Thoracic aorta (tissue), 2 donors: ENCODE data around the gene TMEM200B. TPM values are rescaled to one million over a fixed set of nuclear protein-coding genes. Genes with fewer than 3 reads are reported as not detected.
"Not testable (repeated sequence)": the region's sequence is repeated elsewhere in the genome, so short reads cannot be mapped to it uniquely, and the experiment has no call there.

ENCODE experiments used
- ATAC-seq: fragments of 150-250 bp; one replicate; pipeline ENCODE4 v1.8.0; 2017; ENCODE audit warnings: low read depth; ENCODE audit not compliant: insufficient number of reproducible peaks, low FRiP score
- DNase-seq: peaks from one replicate; pipeline ENCODE4 v3.0.0-alpha.2; 2020; ENCODE audit warnings: low spot score
- H3K27ac ChIP-seq, 2 donors: fragments of 200-600 bp; sonication (generic); 1 replicate in 1 of 2; 2 replicates in 1 of 2; pipeline ENCODE4 v1.5.1; 2016; ENCODE audit warnings: mild to moderate bottlenecking in 2 of 2, moderate library complexity in 2 of 2
- H3K27me3 ChIP-seq: fragments of 200-600 bp; sonication (generic); replicated peaks from 2 replicates; pipeline ENCODE4 v1.6.0; 2016; ENCODE audit warnings: mild to moderate bottlenecking; ENCODE audit not compliant: insufficient read depth
- H3K36me3 ChIP-seq: fragments of 200-600 bp; sonication (generic); one replicate; pipeline ENCODE4 v1.5.1; 2016
- H3K4me1 ChIP-seq, 2 donors: fragments of 200-600 bp; sonication (generic); 1 replicate in 1 of 2; 2 replicates in 1 of 2; pipeline versions ENCODE4 v1.5.1 to v1.6.0; 2016; ENCODE audit warnings: low read depth in 2 of 2, mild to moderate bottlenecking in 1 of 2; ENCODE audit not compliant: control insufficient read depth in 1 of 2
- H3K4me3 ChIP-seq: fragments of 200-600 bp; sonication (generic); 2 replicates; pipeline ENCODE4 v1.5.1; 2016; ENCODE audit warnings: mild to moderate bottlenecking
- H3K9me3 ChIP-seq: fragments of 200-600 bp; sonication (generic); 2 replicates; pipeline ENCODE4 v1.5.1; 2016
- total RNA-seq, 2 donors: library from RNA; depleted of rRNA; stranded (reverse); fragments of >200 nt; gene quantifications; one replicate each; pipeline versions ENCODE4 v1.1.0 to v1.2.3, GENCODE V29; 2016
- TF ChIP-seq, protein P1 (sequence below): fragments of 200-600 bp; sonication (generic); IDR thresholded peaks from one replicate; pipeline ENCODE4 v1.5.1; 2019; ENCODE audit warnings: antibody characterized with exemption

TMEM200B gene
- total RNA-seq, 2 donors from 2014 or later, result 20.8 to 31.4 TPM

DNA sequence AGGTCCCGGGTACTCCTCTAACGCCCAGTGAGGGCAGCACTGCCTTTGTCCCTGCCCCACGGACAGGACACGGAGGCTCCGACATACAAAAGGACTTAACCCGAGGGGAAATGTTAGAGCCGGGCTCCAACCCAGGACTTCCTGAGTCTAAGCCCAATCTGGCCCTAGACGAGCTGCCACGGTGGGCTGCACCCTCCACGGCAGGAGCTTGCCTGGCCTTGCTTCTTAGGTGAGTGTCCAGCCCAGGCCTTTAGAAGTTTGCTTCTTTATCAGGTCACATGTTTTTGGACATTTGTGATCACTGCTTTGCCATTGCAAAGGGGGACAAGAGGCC is 11.0 kb upstream of the TMEM200B start:
- no peak overlapping the region for H3K4me3 ChIP-seq
- no peaks in the 10 kb centered on the region for H3K9me3 ChIP-seq
- peaks cover 2 to 14% of the 10 kb centered on the region in 2 donors for H3K4me1 ChIP-seq
- DNase-seq (no peak), ATAC-seq (no peak)
- H3K27me3 ChIP-seq, result no peaks in the 10 kb centered on the region
- TF ChIP-seq, protein P1, sequence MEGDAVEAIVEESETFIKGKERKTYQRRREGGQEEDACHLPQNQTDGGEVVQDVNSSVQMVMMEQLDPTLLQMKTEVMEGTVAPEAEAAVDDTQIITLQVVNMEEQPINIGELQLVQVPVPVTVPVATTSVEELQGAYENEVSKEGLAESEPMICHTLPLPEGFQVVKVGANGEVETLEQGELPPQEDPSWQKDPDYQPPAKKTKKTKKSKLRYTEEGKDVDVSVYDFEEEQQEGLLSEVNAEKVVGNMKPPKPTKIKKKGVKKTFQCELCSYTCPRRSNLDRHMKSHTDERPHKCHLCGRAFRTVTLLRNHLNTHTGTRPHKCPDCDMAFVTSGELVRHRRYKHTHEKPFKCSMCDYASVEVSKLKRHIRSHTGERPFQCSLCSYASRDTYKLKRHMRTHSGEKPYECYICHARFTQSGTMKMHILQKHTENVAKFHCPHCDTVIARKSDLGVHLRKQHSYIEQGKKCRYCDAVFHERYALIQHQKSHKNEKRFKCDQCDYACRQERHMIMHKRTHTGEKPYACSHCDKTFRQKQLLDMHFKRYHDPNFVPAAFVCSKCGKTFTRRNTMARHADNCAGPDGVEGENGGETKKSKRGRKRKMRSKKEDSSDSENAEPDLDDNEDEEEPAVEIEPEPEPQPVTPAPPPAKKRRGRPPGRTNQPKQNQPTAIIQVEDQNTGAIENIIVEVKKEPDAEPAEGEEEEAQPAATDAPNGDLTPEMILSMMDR, result no peak
- no peaks in the 10 kb centered on the region for H3K36me3 ChIP-seq
- no peak overlapping the region for H3K27ac ChIP-seq

DNA sequence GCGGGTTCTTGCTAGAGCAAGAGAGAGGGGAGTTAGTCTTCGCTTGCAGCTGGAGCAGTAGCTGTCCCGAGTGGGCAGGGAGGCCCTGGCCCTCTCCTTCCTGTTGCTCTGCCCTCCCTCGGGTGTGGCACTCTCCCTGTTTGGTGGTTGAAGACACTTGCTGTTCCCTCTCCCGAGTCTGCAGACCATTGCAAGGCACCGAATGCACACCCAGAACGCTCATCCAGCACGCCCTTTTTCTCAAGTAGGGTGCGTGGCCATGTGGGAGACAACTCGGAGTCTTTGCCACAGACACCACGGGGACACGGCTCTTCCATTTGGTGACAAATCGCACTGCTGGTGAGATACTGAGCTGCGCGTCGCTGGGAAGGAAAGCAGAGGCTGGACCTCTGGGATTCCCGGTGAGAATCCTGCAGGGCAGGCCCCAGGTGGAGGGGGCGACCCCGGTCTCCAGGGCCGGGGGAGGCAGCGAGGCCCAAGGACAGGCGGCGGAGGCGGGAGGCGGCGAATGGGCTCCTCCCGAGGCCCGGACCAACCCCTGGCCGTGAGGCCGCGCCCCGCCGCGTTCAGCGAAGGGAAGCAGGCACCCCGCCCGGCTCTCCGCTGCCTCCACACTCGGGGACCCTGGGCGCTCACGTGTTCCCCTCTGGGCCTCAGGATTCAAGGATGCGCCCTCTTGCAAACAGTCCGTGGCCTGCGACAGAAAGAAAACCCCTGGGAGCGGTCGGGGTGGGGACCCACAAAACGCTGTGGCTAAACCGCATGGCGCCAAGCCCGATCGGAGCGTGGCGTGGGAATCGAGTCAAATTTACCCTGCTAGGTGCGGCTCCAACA is 10.4 kb upstream of the TMEM200B start:
- TF ChIP-seq, protein P1, result no peak
- Histone ChIP-seq H3K9me3 (no peaks in the 10 kb centered on the region), H3K4me3 (no peak overlapping the region), H3K4me1 (peaks cover 2 to 14% of the 10 kb centered on the region in 2 donors), H3K27ac (no peak overlapping the region), H3K27me3 (no peaks in the 10 kb centered on the region), H3K36me3 (no peaks in the 10 kb centered on the region)
- ATAC-seq, result no peak
- DNase-seq, result no peak

DNA sequence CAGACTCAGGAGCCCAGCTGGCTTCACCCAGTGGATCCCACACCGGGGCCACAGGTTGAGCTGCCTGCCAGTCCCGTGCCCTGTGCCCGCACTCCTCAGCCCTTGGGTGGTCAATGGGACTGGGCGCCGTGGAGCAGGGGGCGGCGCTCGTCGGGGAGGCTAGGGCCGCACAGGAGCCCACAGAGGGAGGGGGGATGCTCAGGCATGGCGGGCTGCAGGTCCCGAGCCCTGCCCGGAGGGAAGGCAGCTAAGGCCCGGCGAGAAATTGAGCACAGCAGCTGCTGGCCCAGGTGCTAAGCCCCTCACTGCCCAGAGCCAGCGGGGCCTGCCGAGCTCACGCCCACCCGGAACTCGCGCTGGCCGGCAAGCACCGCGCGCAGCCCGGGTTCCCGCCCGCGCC is 7.4 kb upstream of the TMEM200B start:
- not testable (repeated sequence) for H3K27ac ChIP-seq, ATAC-seq, H3K4me1 ChIP-seq, H3K27me3 ChIP-seq, H3K9me3 ChIP-seq, H3K36me3 ChIP-seq, DNase-seq, H3K4me3 ChIP-seq

DNA sequence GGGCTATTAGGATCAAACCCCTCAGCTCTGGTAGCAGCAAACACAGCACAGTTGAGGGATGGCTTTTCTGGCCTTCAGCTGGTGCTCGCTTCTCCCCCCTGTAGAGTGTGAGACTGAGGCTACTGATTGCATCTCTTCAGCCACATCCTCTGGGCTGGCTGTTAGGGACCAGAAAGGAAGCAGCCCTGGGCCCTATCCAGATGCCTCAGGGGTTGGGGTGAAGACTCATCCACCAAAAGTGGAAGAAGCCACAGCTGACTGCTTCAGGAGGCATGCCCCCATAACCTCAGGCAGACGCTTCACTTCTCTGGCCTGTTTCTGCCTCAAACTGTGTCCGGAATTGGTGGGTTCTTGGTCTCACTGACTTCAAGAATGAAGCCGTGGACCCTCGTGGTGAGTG is 6.2 kb upstream of the TMEM200B start:
- ATAC-seq, result no peak
- no peak overlapping the region for H3K4me3 ChIP-seq
- no peaks in the 10 kb centered on the region for H3K36me3 ChIP-seq
- H3K4me1 ChIP-seq, result peaks cover 3 to 18% of the 10 kb centered on the region in 2 donors
- H3K27me3 ChIP-seq, result no peaks in the 10 kb centered on the region
- no peaks in the 10 kb centered on the region for H3K9me3 ChIP-seq
- no peak for DNase-seq
- H3K27ac ChIP-seq, result no peak overlapping the region
- TF ChIP-seq, protein P1, result no peak

DNA sequence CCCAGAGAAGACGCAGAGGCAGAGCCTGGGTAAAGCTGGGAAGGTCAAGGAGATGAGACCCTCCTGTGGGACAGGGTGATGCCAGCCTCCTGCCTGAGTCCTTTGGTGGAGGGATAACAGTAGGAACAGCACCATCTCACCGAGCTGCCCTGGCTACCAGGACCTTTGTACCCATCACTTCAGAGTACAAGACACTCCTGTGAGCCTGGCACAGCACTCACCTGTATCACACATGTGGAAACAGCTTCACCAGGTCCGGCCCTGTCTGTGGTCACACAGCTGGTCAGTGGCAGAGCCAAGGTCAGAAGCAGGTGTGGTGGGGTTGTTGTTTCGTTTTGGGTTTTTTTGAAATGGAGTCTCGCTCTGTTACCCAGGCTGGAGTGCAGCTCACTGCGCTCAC is 5.0 kb upstream of the TMEM200B start:
- TF ChIP-seq, protein P1, result no peak
- no peak overlapping the region for H3K4me3 ChIP-seq
- ATAC-seq, result no peak

DNA sequence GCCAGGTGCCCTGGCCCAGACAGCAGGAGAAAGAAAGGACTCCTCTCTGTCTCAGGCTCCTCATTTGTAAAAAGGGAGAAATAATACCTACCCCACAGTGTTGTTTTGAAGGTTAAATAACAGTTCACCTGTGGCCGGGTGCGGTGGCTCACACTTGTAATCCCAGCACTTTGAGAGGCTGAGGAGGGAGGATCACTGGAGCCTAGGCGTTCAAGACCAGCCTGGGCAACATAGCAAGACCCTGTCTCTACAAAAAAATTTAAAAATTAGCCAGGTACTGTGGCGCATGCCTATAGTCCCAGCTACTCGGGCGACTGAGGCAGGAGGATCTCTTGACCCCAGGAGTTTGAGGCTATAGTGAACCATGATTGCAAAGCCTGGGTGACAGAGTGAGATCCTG is 2.5 kb upstream of the TMEM200B start:
- DNase-seq (no peak), ATAC-seq (no peak)
- Histone ChIP-seq H3K27me3 (no peaks in the 10 kb centered on the region), H3K4me3 (no peak overlapping the region), H3K27ac (no peak overlapping the region), H3K36me3 (no peaks in the 10 kb centered on the region), H3K9me3 (no peaks in the 10 kb centered on the region), H3K4me1 (peaks cover 3 to 26% of the 10 kb centered on the region in 2 donors)
- TF ChIP-seq, protein P1, result no peak

More for the DNA sequence above, 5.0 kb upstream of the TMEM200B start:
- no peak overlapping the region for H3K27ac ChIP-seq
- peaks cover 3 to 17% of the 10 kb centered on the region in 2 donors for H3K4me1 ChIP-seq
- H3K9me3 ChIP-seq, result no peaks in the 10 kb centered on the region
- H3K36me3 ChIP-seq, result no peaks in the 10 kb centered on the region
- no peak for DNase-seq
- no peaks in the 10 kb centered on the region for H3K27me3 ChIP-seq
